ENCODE data around the gene CBLN1. TPM values are rescaled to one million over a fixed set of nuclear protein-coding genes. Genes with fewer than 3 reads are reported as not detected.

CBLN1 gene
- polyA plus RNA-seq, 1 donor from 2014 or later = 7.7 TPM

DNA sequence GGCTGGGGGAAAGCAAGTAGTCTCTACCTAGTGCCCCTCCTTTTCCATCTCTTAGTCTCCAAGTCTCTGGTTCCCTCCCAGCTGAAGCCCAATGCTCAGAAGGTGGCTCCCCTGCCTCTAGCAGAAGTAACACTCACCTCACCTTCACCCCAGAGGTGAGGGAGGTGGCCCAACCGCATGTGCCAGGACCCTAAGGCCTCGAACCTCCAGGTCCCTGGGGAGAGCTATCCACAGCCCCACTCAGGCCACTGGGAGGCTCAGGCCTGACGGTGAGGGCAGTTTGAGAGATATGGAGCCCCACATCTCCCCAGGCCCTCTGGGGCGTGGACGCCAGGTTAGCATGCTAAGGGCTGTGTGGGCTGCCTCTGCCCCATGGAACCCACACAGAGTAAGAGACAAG lies 5.8 kb downstream of the CBLN1 start:
- Histone ChIP-seq H3K27ac (ENCODE audit: low read length) (no peak overlapping the region), H3K9me2 (ENCODE audit: insufficient read depth, low read length) (no peaks in the 10 kb centered on the region), H3K4me3 (ENCODE audit: low read length) (no peak overlapping the region)

DNA sequence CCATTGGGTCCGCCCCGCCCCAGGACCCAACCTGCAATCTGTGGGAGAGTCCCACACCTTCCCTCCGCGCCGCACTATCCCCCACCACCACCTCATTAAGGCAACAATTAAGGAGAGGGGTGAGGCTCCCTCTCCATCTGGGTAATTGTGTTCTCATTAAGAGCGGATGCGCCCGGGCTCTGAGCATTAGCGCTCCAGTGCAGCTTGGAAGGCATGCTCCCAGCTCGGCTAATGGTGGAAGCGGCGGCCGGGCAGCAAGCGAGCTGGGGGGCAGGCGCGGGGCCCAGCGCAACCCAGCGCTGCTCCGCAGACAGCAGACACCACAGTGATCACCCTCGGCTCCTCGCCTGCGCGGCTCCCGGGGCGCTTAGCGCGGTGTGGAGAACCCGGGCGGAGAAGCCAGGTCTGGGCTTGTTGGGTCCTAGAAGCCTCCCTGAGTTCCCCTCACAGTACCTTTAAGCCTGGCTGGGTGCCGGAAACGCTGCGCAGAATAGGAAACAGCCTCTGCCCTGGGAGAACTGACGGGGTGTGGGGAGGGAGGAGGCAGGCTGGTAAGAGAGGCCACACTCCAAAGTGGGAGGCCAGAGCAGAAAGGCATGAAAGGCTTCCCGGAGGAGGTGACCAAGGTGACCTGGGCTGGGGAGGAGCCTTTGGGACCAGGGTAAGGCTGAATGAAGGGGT lies 6.4 kb downstream of the CBLN1 start:
- H4K20me1 ChIP-seq (ENCODE audit: insufficient read depth) = no peaks in the 10 kb centered on the region
- no peak overlapping the region for H2AFZ ChIP-seq (ENCODE audit: low read depth, low read length)
- peak; percentile 16 for TF ChIP-seq SMC3 (conservative IDR thresholded peaks at IDR 0.05; ENCODE audit: poor library complexity)
- TF ChIP-seq POLR2AphosphoS5 (IDR thresholded peaks at IDR 0.05) = no peak
- H3K79me2 ChIP-seq (replicated peaks; ENCODE audit: insufficient read depth, low read length) = no peaks in the 10 kb centered on the region
- no peaks in the 10 kb centered on the region for H3K36me3 ChIP-seq (ENCODE audit: insufficient read depth, low read length)
- no peaks in the 10 kb centered on the region for H3F3A ChIP-seq (ENCODE audit: insufficient read depth, low read length, poor library complexity, severe bottlenecking)
- H3K9ac ChIP-seq (ENCODE audit: low read length) = no peak overlapping the region
- no peaks in the 10 kb centered on the region for H3K9me3 ChIP-seq (ENCODE audit: low read length)
- no peak overlapping the region for H3K27ac ChIP-seq (ENCODE audit: low read length)
- no peaks in the 10 kb centered on the region for H3K9me2 ChIP-seq (ENCODE audit: insufficient read depth, low read length)
- H3K4me2 ChIP-seq (ENCODE audit: low read length) = no peak overlapping the region
- H3K4me3 ChIP-seq (ENCODE audit: low read length) = peak overlapping the region; percentile 61
- peaks cover 80% of the 10 kb centered on the region for H3K27me3 ChIP-seq (ENCODE audit: insufficient read depth, low read depth, low read length)

More for the DNA sequence above, 5.8 kb downstream of the CBLN1 start:
- Histone ChIP-seq H3F3A (ENCODE audit: insufficient read depth, low read length, poor library complexity, severe bottlenecking) (no peaks in the 10 kb centered on the region), H3K9me3 (ENCODE audit: low read length) (no peaks in the 10 kb centered on the region), H3K4me2 (ENCODE audit: low read length) (no peak overlapping the region), H3K79me2 (replicated peaks; ENCODE audit: insufficient read depth, low read length) (no peaks in the 10 kb centered on the region), H3K9ac (ENCODE audit: low read length) (no peak overlapping the region), H3K36me3 (ENCODE audit: insufficient read depth, low read length) (no peaks in the 10 kb centered on the region), H2AFZ (ENCODE audit: low read depth, low read length) (no peak overlapping the region), H3K27me3 (ENCODE audit: insufficient read depth, low read depth, low read length) (peaks cover 87% of the 10 kb centered on the region), H4K20me1 (ENCODE audit: insufficient read depth) (no peaks in the 10 kb centered on the region)
- TF ChIP-seq MXI1 (conservative IDR thresholded peaks at IDR 0.05; ENCODE audit: poor library complexity, severe bottlenecking) = no peak
- TF ChIP-seq EP300 (conservative IDR thresholded peaks at IDR 0.05; ENCODE audit: poor library complexity, severe bottlenecking) = no peak
- TF ChIP-seq, protein P1, sequence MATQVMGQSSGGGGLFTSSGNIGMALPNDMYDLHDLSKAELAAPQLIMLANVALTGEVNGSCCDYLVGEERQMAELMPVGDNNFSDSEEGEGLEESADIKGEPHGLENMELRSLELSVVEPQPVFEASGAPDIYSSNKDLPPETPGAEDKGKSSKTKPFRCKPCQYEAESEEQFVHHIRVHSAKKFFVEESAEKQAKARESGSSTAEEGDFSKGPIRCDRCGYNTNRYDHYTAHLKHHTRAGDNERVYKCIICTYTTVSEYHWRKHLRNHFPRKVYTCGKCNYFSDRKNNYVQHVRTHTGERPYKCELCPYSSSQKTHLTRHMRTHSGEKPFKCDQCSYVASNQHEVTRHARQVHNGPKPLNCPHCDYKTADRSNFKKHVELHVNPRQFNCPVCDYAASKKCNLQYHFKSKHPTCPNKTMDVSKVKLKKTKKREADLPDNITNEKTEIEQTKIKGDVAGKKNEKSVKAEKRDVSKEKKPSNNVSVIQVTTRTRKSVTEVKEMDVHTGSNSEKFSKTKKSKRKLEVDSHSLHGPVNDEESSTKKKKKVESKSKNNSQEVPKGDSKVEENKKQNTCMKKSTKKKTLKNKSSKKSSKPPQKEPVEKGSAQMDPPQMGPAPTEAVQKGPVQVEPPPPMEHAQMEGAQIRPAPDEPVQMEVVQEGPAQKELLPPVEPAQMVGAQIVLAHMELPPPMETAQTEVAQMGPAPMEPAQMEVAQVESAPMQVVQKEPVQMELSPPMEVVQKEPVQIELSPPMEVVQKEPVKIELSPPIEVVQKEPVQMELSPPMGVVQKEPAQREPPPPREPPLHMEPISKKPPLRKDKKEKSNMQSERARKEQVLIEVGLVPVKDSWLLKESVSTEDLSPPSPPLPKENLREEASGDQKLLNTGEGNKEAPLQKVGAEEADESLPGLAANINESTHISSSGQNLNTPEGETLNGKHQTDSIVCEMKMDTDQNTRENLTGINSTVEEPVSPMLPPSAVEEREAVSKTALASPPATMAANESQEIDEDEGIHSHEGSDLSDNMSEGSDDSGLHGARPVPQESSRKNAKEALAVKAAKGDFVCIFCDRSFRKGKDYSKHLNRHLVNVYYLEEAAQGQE (IDR thresholded peaks at IDR 0.05; ENCODE audit: borderline replicate concordance) = no peak
- no peak for TF ChIP-seq TAF1 (IDR thresholded peaks at IDR 0.05; ENCODE audit: low read depth)
- TF ChIP-seq, protein P2, sequence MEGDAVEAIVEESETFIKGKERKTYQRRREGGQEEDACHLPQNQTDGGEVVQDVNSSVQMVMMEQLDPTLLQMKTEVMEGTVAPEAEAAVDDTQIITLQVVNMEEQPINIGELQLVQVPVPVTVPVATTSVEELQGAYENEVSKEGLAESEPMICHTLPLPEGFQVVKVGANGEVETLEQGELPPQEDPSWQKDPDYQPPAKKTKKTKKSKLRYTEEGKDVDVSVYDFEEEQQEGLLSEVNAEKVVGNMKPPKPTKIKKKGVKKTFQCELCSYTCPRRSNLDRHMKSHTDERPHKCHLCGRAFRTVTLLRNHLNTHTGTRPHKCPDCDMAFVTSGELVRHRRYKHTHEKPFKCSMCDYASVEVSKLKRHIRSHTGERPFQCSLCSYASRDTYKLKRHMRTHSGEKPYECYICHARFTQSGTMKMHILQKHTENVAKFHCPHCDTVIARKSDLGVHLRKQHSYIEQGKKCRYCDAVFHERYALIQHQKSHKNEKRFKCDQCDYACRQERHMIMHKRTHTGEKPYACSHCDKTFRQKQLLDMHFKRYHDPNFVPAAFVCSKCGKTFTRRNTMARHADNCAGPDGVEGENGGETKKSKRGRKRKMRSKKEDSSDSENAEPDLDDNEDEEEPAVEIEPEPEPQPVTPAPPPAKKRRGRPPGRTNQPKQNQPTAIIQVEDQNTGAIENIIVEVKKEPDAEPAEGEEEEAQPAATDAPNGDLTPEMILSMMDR (IDR thresholded peaks at IDR 0.05; ENCODE audit: poor library complexity, severe bottlenecking) = no peak
- no peak for TF ChIP-seq EZH2 (IDR thresholded peaks at IDR 0.05; ENCODE audit: borderline replicate concordance, insufficient read depth, low read length, poor library complexity, severe bottlenecking)
- TF ChIP-seq POLR2AphosphoS5 (IDR thresholded peaks at IDR 0.05) = no peak

DNA sequence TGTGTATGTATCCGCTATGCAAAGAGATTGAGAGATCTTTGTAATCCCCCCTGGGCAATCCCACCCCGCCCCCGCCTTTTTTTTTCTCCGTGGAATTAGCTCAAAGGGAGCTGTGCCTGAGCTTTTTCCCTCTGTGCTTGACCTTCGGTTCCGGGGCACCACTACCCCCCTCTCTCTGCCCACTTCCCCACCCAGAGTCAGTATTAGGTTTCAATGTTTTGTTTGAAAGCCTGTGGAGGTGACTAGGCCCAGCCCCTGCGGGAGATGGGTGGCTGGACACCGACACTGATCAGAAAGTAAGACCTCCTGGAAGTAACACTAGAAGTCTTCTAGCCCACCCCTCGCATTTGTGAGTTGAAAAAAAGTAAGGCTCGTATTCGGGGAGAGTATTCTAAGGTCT lies 7.0 kb downstream of the CBLN1 start:
- H3K9me2 ChIP-seq (ENCODE audit: insufficient read depth, low read length) = no peaks in the 10 kb centered on the region
- H3F3A ChIP-seq (ENCODE audit: insufficient read depth, low read length, poor library complexity, severe bottlenecking) = no peaks in the 10 kb centered on the region
- H2AFZ ChIP-seq (ENCODE audit: low read depth, low read length) = no peak overlapping the region
- H4K20me1 ChIP-seq (ENCODE audit: insufficient read depth) = no peaks in the 10 kb centered on the region
- no peak overlapping the region for H3K27ac ChIP-seq (ENCODE audit: low read length)
- peak overlapping the region; percentile 61 for H3K4me3 ChIP-seq (ENCODE audit: low read length)
- no peak overlapping the region for H3K9ac ChIP-seq (ENCODE audit: low read length)
- H3K9me3 ChIP-seq (ENCODE audit: low read length) = no peaks in the 10 kb centered on the region
- no peak overlapping the region for H3K4me2 ChIP-seq (ENCODE audit: low read length)
- H3K79me2 ChIP-seq (replicated peaks; ENCODE audit: insufficient read depth, low read length) = no peaks in the 10 kb centered on the region
- H3K36me3 ChIP-seq (ENCODE audit: insufficient read depth, low read length) = no peaks in the 10 kb centered on the region
- peaks cover 74% of the 10 kb centered on the region for H3K27me3 ChIP-seq (ENCODE audit: insufficient read depth, low read depth, low read length)
- TF ChIP-seq, protein P1 (IDR thresholded peaks at IDR 0.05; ENCODE audit: borderline replicate concordance) = no peak
- TF ChIP-seq EP300 (conservative IDR thresholded peaks at IDR 0.05; ENCODE audit: poor library complexity, severe bottlenecking) (no peak), SMC3 (conservative IDR thresholded peaks at IDR 0.05; ENCODE audit: poor library complexity) (no peak), RAD21 (conservative IDR thresholded peaks at IDR 0.05) (no peak), EZH2 (IDR thresholded peaks at IDR 0.05; ENCODE audit: borderline replicate concordance, insufficient read depth, low read length, poor library complexity, severe bottlenecking) (no peak), POLR2AphosphoS5 (IDR thresholded peaks at IDR 0.05) (no peak), TAF1 (IDR thresholded peaks at IDR 0.05; ENCODE audit: low read depth) (no peak), MXI1 (conservative IDR thresholded peaks at IDR 0.05; ENCODE audit: poor library complexity, severe bottlenecking) (no peak)
- TF ChIP-seq, protein P2 (IDR thresholded peaks at IDR 0.05; ENCODE audit: poor library complexity, severe bottlenecking) = no peak

Data from neural cell (in vitro differentiated cells).